GM19328 (cell line): ENCODE measurements around the gene RTL1.

Source experiments
- ATAC-seq: cut with Tn5 transposase; IDR thresholded peaks from one replicate; pipeline ENCODE4 v1.9.1; 2021; ENCODE audit warnings: mild to moderate bottlenecking, moderate library complexity; ENCODE audit not compliant: unreplicated experiment

The RTL1 gene

GRCh38 chr14:100898935-100899883 is 4.3 kb downstream of the RTL1 start:
- ATAC-seq = no peak

- no peak for ATAC-seq
Observed at GRCh38 chr14:100898465-100898864, 5.1 kb downstream of the RTL1 start.

GRCh38 chr14:100896369-100897060 is 7.0 kb downstream of the RTL1 start:
- ATAC-seq = no peak

GRCh38 chr14:100895411-100895810 is 8.1 kb downstream of the RTL1 start:
- ATAC-seq = no peak

GRCh38 chr14:100894416-100894815 is 9.1 kb downstream of the RTL1 start:
- ATAC-seq = no peak

- no peak for ATAC-seq
Observed at GRCh38 chr14:100893760-100894159, 9.8 kb downstream of the RTL1 start.

- ATAC-seq = no peak
Observed at GRCh38 chr14:100893228-100893601, 10.3 kb downstream of the RTL1 start.

- no peak for ATAC-seq
Observed at GRCh38 chr14:100892496-100893227, 10.9 kb downstream of the RTL1 start.

GRCh38 chr14:100891501-100892445 is 11.7 kb downstream of the RTL1 start:
- ATAC-seq = no peak

GRCh38 chr14:100891051-100891450 is 12.5 kb downstream of the RTL1 start:
- no peak for ATAC-seq

GRCh38 chr14:100890061-100890850 is 13.3 kb downstream of the RTL1 start:
- ATAC-seq = no peak

GRCh38 chr14:100889641-100890040 is 13.9 kb downstream of the RTL1 start:
- no peak for ATAC-seq

GRCh38 chr14:100888789-100889315 is 14.7 kb downstream of the RTL1 start:
- ATAC-seq = no peak

- ATAC-seq = no peak
Observed at GRCh38 chr14:100887728-100888335, 15.7 kb downstream of the RTL1 start.

GRCh38 chr14:100885617-100886016 is 17.9 kb downstream of the RTL1 start:
- no peak for ATAC-seq

GRCh38 chr14:100885196-100885595 is 18.3 kb downstream of the RTL1 start:
- no peak for ATAC-seq

GRCh38 chr14:100884456-100884855 is 19.1 kb downstream of the RTL1 start:
- no peak for ATAC-seq

GRCh38 chr14:100883789-100884101 is 19.8 kb downstream of the RTL1 start:
- ATAC-seq = no peak
